Neutrophil (primary cell): Measurements from ENCODE around the gene CMC1.

Experiments
- H3K27ac ChIP-seq: fragments of 200-600 bp; sonication (generic); 2 replicates; pipeline ENCODE4 v1.5.1; 2016; ENCODE audit warnings: mild to moderate bottlenecking, moderate library complexity
- H3K27me3 ChIP-seq: fragments of 200-600 bp; sonication (generic); 2 replicates; pipeline ENCODE4 v1.6.0; 2016; ENCODE audit warnings: mild to moderate bottlenecking
- H3K36me3 ChIP-seq: fragments of 200-600 bp; sonication (generic); 2 replicates; pipeline ENCODE4 v1.5.1; 2017
- H3K4me1 ChIP-seq, 2 experiments: fragments of 200-600 bp in 1 of 2; sonication (generic) in 1 of 2; 1 replicate in 1 of 2; 2 replicates in 1 of 2; pipeline versions ENCODE4 v1.5.1 to v1.6.1; 2013 to 2016; ENCODE audit warnings: low read depth in 1 of 2, low read length in 1 of 2, mild to moderate bottlenecking in 1 of 2, moderate library complexity in 1 of 2; ENCODE audit not compliant: control insufficient read depth in 1 of 2, insufficient read depth in 1 of 2
- H3K4me3 ChIP-seq, 2 experiments: fragments of 200-600 bp in 1 of 2; sonication (generic) in 1 of 2; 1 replicate in 1 of 2; 2 replicates in 1 of 2; pipeline ENCODE4 v1.5.1; 2013 to 2016; ENCODE audit warnings: low read depth in 1 of 2, low read length in 1 of 2, mild to moderate bottlenecking in 1 of 2, moderate library complexity in 1 of 2
- H3K9me3 ChIP-seq: fragments of 200-600 bp; sonication (generic); 2 replicates; pipeline ENCODE4 v1.5.1; 2016
- CTCF ChIP-seq: fragments of 200-600 bp; sonication (generic); IDR thresholded peaks from 2 replicates; pipeline ENCODE4 v1.5.1; 2016; ENCODE audit warnings: antibody characterized with exemption

The CMC1 gene

DNA sequence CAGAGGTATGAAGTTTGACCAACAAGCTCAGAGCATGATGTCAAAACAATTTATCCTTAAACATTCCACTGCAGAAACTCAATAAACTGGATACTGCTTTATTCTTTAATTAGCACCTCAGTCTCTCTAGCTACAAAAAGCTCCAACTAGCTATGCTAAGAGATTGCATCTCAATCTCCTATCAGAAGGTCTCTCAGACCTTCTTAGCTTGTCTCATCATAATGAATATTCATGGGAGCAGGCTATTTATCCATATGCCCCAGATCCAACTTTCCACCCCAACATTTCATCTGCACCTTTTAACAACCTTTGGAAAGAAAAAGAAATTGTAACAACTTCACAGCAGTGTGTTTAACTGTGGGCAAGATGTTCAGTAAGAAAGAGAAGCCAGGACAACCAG is 95.8 kb downstream of the CMC1 start:
- Histone ChIP-seq H3K27ac (no peak overlapping the region), H3K36me3 (peaks cover 76% of the 10 kb centered on the region), H3K4me3 (no peak overlapping the region), H3K9me3 (no peaks in the 10 kb centered on the region), H3K4me1 (peaks cover 0 to under 1% of the 10 kb centered on the region in 2 experiments), H3K27me3 (no peaks in the 10 kb centered on the region)
- TF ChIP-seq CTCF: no peak

DNA sequence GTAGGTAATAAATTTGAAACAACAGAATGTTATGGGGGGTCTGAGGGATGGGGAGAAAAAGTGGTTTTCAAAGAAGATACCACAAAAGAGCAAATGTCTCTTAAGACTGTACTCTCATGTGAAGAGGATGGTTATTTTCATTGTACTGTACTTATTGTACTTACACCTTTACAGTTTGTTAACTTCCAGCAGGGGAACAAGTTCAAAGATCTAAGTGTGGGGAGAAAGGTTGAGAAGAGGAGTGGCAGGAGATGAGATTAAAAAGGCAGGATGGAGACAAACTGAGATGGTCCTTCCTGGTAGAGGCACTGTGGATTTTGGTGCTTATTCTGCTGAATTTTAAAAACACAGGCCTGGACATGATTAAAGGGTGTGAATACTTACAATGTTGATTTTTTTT is 101.7 kb downstream of the CMC1 start:
- no peak for TF ChIP-seq CTCF
- Histone ChIP-seq H3K36me3 (peaks cover 22% of the 10 kb centered on the region), H3K9me3 (no peaks in the 10 kb centered on the region), H3K4me3 (no peak overlapping the region), H3K27ac (no peak overlapping the region), H3K27me3 (no peaks in the 10 kb centered on the region), H3K4me1 (peaks cover 28 to 50% of the 10 kb centered on the region in 2 experiments)

DNA sequence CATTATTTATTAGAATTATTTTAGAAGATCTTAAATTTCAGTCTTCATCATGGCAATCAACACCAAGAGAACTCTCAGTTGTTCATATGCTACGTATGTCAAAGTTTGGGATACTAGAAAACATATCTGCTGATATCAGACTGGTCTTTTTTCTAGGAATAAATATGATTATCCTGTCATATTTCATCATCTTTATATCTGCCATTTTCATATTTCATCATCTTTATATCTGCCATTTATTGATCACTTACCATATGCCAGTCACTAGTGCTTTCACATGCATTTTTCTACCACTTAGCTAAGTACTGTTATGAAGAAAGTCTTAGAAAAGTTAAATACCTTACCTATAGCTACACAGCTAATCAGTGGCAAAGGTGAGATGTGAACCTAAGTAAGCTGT is 104.3 kb downstream of the CMC1 start:
- Histone ChIP-seq H3K4me1 (peaks cover 39 to 60% of the 10 kb centered on the region in 2 experiments), H3K36me3 (no peaks in the 10 kb centered on the region), H3K27me3 (no peaks in the 10 kb centered on the region), H3K27ac (no peak overlapping the region), H3K4me3 (no peak overlapping the region), H3K9me3 (no peaks in the 10 kb centered on the region)
- no peak for TF ChIP-seq CTCF

DNA sequence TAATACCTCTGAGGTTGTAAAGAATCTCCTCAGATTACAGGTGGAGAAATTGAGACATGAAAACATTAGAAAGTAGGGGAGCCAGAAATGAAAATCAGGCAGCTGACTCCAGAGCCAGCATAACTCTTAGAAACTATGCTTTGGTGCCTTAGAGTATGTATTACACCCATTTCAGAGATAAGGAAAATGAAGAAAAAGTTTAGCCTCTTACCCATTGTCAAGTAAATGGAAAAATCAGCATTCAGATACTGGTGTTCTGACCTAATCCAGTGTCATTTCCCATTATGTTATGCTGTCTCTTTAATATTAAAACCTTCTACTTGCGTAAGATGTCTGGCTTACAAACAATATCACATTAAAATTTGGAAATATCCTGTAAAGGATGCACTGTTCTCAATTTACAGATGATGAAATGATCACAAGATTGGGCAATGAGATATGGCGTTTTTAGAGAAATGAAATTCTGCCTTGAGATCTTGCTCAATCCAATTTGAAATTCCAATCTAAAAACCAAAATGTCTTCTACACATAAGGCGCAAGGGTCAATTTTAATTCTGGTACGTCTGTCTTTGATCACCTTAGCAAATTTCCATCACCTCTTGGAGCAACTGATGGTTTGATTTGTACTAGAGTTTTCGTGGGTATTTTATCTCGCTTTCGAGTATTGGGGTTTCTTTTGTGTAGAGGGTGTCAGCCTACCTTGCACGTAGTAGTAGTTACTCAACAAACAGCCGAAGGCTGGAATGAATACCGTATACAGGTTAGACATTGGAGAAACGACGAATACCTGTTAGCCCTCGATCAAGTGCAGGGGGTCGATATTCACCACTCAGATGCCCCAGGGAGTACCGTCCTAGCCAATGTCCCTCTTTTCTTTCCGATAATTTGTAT is 106.2 kb downstream of the CMC1 start:
- Histone ChIP-seq H3K4me3 (peak overlapping the region; percentile 88 to 94), H3K4me1 (peaks cover 39 to 56% of the 10 kb centered on the region in 2 experiments), H3K36me3 (no peaks in the 10 kb centered on the region), H3K9me3 (no peaks in the 10 kb centered on the region), H3K27me3 (no peaks in the 10 kb centered on the region), H3K27ac (peak overlapping the region; percentile 93)
- TF ChIP-seq CTCF: no peak

GRCh38 chr3:28348265-28348628 is 106.8 kb downstream of the CMC1 start:
- Histone ChIP-seq H3K4me1 (peaks cover 39 to 56% of the 10 kb centered on the region in 2 experiments), H3K27ac (peak overlapping the region; percentile 93), H3K27me3 (no peaks in the 10 kb centered on the region), H3K4me3 (peak overlapping the region; percentile 88 to 94), H3K9me3 (no peaks in the 10 kb centered on the region), H3K36me3 (no peaks in the 10 kb centered on the region)
- TF ChIP-seq CTCF: no peak
